ENCODE data around the gene MAG. TPM values are rescaled to one million over a fixed set of nuclear protein-coding genes. Genes with fewer than 3 reads are reported as not detected.

MAG gene
- total and polyA plus RNA-seq, 2 of the 8 experiments (the other 6 are each of a cell fraction or from before 2014, with no cell fraction given), result 0.20 to 1.3 TPM

GRCh38 chr19:35346193-35347052 lies 54.5 kb downstream of the MAG start:
- Histone ChIP-seq H3K23me2 (ENCODE audit: low read depth, low read length) (no peaks in the 10 kb centered on the region; the same call in 1 of the 2 replicates), H2AK5ac (ENCODE audit: low read depth, low read length) (no peak overlapping the region), H4K8ac (ENCODE audit: extremely low read depth, insufficient read depth, low read length) (peak overlapping the region; percentile 37; the same call in 1 of the 2 replicates), H2BK12ac (ENCODE audit: low read depth, low read length) (no peak overlapping the region), H2AFZ (ENCODE audit: low read length) (no peak overlapping the region), H4K20me1 (replicated peaks in 1 of 2; ENCODE audit: control insufficient read depth in 1 of 2, insufficient read depth in 2 of 2, low read length in 2 of 2) (no peaks in the 10 kb centered on the region), H3K18ac (ENCODE audit: extremely low read depth, low read length) (no peak overlapping the region), H3K79me1 (ENCODE audit: low read depth, low read length) (no peaks in the 10 kb centered on the region), H2BK20ac (ENCODE audit: low read length) (no peak overlapping the region), H3K27me3 (replicated peaks in 1 of 4; ENCODE audit: control insufficient read depth in 3 of 4, extremely low read depth in 1 of 4, insufficient read depth in 3 of 4, low read length in 3 of 4) (no peaks in the 10 kb centered on the region), H3K4ac (replicated peaks; ENCODE audit: insufficient read length, low read depth, low read length) (no peak overlapping the region), H4K91ac (replicated peaks; ENCODE audit: insufficient read length, low read length) (no peak overlapping the region), H3K23ac (ENCODE audit: insufficient read length) (no peak overlapping the region), H4K5ac (ENCODE audit: insufficient read length, low read depth, low read length) (no peak overlapping the region), H3K27ac (ENCODE audit: low read depth, low read length) (no peak overlapping the region), H2BK15ac (ENCODE audit: low read length) (no peak overlapping the region), H3K56ac (replicated peaks; ENCODE audit: insufficient read length, low read depth, low read length) (no peak overlapping the region), H2BK5ac (ENCODE audit: low read depth, low read length) (no peak overlapping the region), H3K4me2 (ENCODE audit: insufficient read depth in 1 of 2, low read depth in 2 of 2, low read length in 2 of 2) (no peak overlapping the region), H3K9ac (replicated peaks in 1 of 4; ENCODE audit: extremely low read depth in 1 of 4, low read depth in 3 of 4, low read length in 3 of 4) (no peak overlapping the region), H3K14ac (ENCODE audit: insufficient read length) (no peak overlapping the region), H3K9me3 (ENCODE audit: insufficient read depth in 2 of 2, low read depth in 1 of 2, low read length in 1 of 2) (no peaks in the 10 kb centered on the region), H3K79me2 (ENCODE audit: control insufficient read depth in 1 of 2, insufficient read depth in 2 of 2, low read length in 2 of 2) (no peaks in the 10 kb centered on the region), H3K36me3 (ENCODE audit: control insufficient read depth in 2 of 4, insufficient read depth in 4 of 4, low read length in 3 of 4) (no peaks in the 10 kb centered on the region), H3K4me3 (ENCODE audit: extremely low read depth in 1 of 4, insufficient read depth in 2 of 4, low read depth in 3 of 4, low read length in 4 of 4) (no peak overlapping the region), H3K4me1 (replicated peaks in 1 of 4; ENCODE audit: control insufficient read depth in 3 of 4, insufficient read depth in 4 of 4, low read length in 3 of 4) (peaks cover 0 to 2% (median 0%) of the 10 kb centered on the region in 4 experiments; a peak in 1 of 7 replicates), H2BK120ac (replicated peaks; ENCODE audit: low read depth, low read length) (no peak overlapping the region)
- ChIA-PET POLR2A (ENCODE audit: partially characterized antibody) (no interaction called here), CTCF (ENCODE audit: partially characterized antibody) (interaction anchor here (0.6 to 2.0 kb wide), 7 partner anchors 11 to 164 kb away, joined by 3 to 6 read pairs (median 3); no protein-coding TSS in a partner anchor)
- FAIRE-seq, result no peak
- 85% methylated on average over 28 of the region's 28 CpGs; no CpG with 5 or more reads in 1 of the 2 experiments for WGBS, 2 experiments (ENCODE audit: extremely low coverage in 1 of 2, insufficient coverage in 1 of 2, insufficient read length in 1 of 2, insufficient replicate concordance in 2 of 2, low coverage in 1 of 2, low lambda C conversion rate in 2 of 2, missing lambda C conversion rate in 1 of 2)
- DNase-seq (ENCODE audit: low read depth in 1 of 2, low spot score in 2 of 2), result peak in 1 of 2 experiments; percentile 31
- TF ChIP-seq RBBP5 (IDR thresholded peaks at IDR 0.05; ENCODE audit: borderline replicate concordance, low read depth, low read length) (no peak), RFX5 (IDR thresholded peaks at IDR 0.05; ENCODE audit: borderline replicate concordance, low read depth, low read length) (no peak), CBX8 (IDR thresholded peaks at IDR 0.05; ENCODE audit: borderline replicate concordance, low read depth, low read length) (no peak), RAD21 (IDR thresholded peaks at IDR 0.05 in 1 of 2, conservative IDR thresholded peaks at IDR 0.05 in 1 of 2; ENCODE audit: low read depth in 2 of 2, low read length in 2 of 2) (no peak), MAFK (IDR thresholded peaks at IDR 0.05; ENCODE audit: low read depth, low read length) (no peak), HDAC6 (IDR thresholded peaks at IDR 0.05; ENCODE audit: low read depth, low read length) (no peak), BCL11A (IDR thresholded peaks at IDR 0.05; ENCODE audit: low read depth in 2 of 2, low read length in 2 of 2) (no peak)

Measured in H1 (cell line).